TTC549 (cell line): Measurements from ENCODE around the gene NXN.
"Not testable (repeated sequence)": the region's sequence is repeated elsewhere in the genome, so short reads cannot be mapped to it uniquely, and the experiment has no call there.

Source experiments
- FAIRE-seq: peaks from 2 replicates; lab custom pipeline; 2012; peaks lifted over from hg19 to GRCh38; lab: Jason Lieb, UNC

Gene NXN

GRCh38 chr17:887551-888209 is 91.9 kb downstream of the NXN start:
- FAIRE-seq: no peak

GRCh38 chr17:885971-886571 is 93.5 kb downstream of the NXN start:
- no peak for FAIRE-seq

DNA sequence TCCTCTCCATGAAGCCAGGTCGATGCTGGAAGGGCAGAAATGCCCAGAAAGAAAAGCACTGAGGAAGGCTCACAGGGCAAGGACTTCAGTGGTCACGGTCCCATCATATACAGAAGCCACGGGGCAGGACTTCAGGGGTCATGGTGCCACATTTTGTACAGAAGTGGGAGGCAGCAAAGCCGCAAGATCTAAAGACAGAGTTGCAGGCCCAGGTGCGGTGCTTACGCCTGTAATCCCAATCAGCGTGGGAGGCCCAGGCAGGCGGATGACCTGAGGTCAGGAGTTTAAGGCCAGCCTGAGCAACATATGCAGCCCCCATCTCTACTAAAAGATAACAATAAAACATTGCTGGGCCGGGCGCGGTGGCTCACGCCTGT is 96.0 kb downstream of the NXN start:
- no peak for FAIRE-seq

- no peak for FAIRE-seq
Observed at GRCh38 chr17:882827-883585, 96.6 kb downstream of the NXN start.

GRCh38 chr17:881778-882177 is 97.8 kb downstream of the NXN start:
- no peak for FAIRE-seq

DNA sequence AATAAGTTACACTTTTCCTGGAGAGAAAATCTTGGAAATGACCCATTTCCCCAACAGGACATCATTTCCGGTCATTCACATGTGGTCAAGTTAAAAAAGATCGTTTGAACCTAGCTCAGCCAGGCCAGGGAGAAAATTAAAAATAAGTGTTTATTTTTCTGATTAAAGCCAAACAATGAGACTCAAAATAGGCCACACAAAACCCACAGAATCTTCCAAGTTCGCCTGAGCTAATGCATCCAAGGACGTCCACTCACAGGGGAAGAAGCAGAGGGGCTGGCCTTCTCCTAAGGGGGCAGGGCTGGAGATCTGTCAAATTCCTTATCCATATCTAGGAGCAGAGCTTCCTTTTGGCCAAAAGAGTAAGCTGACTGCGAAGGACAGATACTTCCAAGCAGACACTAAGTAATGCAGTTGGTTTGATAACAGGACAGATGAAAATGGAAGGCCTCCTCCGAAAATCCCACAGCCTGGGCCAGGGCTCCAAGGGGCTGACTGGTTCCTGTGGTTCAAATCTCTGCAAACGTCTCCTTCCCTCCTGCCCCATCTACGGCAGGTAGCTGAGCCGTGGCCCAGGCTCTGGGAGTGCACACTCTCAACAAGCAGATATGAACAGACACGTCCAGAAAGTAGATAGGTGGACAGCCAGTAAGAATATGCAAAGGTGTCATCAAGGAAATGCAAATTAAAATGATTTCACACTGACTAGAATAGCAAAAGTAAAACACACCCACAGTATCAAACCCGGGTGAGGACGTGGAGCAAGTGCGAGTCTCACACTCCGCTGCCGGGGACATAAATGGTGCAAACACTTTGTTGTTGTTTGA is 98.9 kb downstream of the NXN start:
- no peak for FAIRE-seq

- FAIRE-seq: no peak
Observed at GRCh38 chr17:879546-880442, 99.8 kb downstream of the NXN start.

- FAIRE-seq: no peak
Observed at GRCh38 chr17:877630-878029, 101.9 kb downstream of the NXN start.

DNA sequence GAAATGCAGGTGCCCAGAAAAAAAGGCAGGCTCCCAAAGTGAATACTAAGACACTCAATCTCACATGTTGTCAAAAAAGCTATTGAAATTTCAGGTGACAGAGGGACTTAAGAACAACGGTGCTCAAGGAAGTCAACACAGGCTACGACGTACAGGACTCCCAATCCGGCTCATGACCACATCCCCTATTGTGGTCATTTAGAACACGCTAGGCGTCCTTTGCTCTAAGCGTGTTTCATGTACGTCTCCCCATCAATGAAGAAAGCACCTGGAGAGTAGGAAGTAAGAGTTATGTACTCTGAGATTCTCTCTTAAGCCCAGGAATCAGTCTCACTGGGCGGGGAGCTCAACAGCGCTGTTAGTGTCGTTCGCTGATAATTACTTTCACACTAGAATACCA is 103.3 kb downstream of the NXN start:
- no peak for FAIRE-seq

DNA sequence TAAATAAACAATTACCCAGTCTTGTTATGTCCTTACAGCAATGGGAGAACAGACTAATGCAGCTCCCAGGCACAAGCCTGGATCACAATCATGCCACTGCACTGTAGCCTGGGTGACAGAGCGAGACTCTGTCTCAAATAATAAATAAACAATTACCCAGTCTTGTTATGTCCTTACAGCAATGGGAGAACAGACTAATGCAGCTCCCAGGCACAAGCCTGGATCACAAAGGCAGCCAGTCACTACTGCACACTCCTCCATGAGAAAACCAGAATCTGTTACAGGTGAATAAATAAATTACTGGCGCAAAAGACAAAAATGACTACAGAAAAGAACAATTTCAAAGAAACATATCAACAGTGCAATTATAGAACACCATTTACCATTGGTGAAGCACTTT is 105.0 kb downstream of the NXN start:
- FAIRE-seq: not testable (repeated sequence)

- FAIRE-seq: no peak
Observed at GRCh38 chr17:872855-873254, 106.7 kb downstream of the NXN start.

- FAIRE-seq: no peak
Observed at GRCh38 chr17:871751-872519, 107.6 kb downstream of the NXN start.

DNA sequence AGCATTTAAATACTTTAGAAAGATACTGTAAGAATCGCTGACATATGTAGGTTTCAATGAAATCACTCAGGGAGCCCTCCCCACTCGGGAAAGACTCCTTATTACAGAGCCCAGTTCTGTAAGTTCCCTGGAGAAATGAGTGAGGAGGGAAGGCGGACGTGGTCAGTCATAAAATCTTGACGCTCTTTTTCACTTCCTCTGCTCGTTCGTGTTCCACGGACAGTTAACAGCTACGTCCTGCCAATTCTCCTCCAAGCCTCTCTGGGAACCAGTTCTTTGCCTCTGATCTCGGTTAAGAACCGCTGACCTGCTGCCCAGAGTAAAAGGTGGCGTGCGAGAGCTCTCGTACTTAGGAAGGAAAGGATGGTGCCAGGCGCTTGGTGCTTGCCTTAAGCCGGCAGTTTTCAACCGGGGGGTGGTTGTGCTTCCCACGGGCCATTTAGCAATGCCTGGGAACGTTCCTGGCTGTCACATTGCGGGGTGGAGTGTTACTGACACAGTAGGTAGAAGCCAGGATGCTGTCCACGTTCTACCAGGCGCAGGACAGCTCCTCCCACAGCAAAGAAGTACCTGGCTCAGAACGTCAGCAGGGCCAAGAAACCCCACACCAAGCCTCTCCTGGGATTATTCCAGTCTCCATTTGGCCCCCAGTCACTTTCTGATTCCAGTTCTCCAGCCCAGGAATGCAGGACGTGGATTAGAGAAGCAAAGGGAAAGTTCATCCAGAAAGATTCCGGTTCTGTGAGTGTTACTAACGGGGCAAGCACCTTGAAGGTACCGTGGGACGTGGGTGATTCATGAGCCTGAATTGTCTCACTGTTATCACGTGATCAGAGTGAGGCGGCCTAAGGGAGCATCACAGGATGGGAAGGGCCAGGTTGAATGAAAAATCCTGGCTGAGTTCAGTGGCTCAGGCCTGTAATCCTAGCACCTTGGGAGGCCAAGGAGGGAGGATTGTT is 109.7 kb downstream of the NXN start:
- no peak for FAIRE-seq

DNA sequence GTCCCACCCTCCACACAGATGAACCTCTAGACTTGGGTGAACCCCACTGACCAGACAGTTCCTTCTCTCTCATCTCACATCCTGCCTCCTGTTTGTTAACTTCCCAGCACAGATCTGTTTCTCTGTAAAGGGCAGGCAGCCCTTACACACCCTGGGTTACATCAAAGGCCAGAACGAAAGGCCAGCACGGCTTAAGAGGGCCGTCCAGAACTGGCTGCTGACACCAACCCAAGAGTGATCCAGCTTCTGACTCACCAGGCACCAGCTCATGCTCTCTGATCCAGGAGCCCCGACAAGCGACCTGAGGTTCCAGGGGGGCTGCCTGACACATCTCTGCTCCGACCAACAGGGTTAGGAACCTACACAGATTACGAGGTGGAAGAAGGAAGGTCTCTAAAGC is 110.5 kb downstream of the NXN start:
- FAIRE-seq: no peak

- no peak for FAIRE-seq
Observed at GRCh38 chr17:867896-868489, 111.6 kb downstream of the NXN start.

- FAIRE-seq: not testable (repeated sequence)
Observed at GRCh38 chr17:867238-867637, 112.3 kb downstream of the NXN start.

GRCh38 chr17:866568-867103 is 112.9 kb downstream of the NXN start:
- FAIRE-seq: no peak

GRCh38 chr17:864315-864714 is 115.3 kb downstream of the NXN start:
- FAIRE-seq: no peak

- FAIRE-seq: no peak
Observed at GRCh38 chr17:863880-864279, 115.7 kb downstream of the NXN start.
